IMR-90 (cell line): ENCODE results near the gene SH3RF1. TPM values are rescaled to one million over a fixed set of nuclear protein-coding genes. Genes with fewer than 3 reads are reported as not detected.

ENCODE experiments used
- ATAC-seq: fragments of 200-7000 bp; cut with Tn5 transposase; 2 replicates; pipeline ENCODE4 v1.9.1; 2020; ENCODE audit warnings: low read depth, mild to moderate bottlenecking, moderate library complexity
- BruUV-seq: library from RNA; stranded (reverse); fragments of 400-500 nt; replicated peaks from 2 replicates; lab custom pipeline; 2021; lab: Mats Ljungman, UMichigan
- CTCF ChIA-PET: fragments of 300-600 bp; formaldehyde crosslinking; extraction: SDS; loops from one replicate; lab custom pipeline; 2021; ENCODE audit warnings: antibody characterized with exemption; lab: Yijun Ruan, JAX
- POLR2A ChIA-PET: fragments of 300-600 bp; sonication (Branson Sonifier 250); formaldehyde crosslinking; loops from one replicate; lab custom pipeline; 2022; ENCODE audit warnings: antibody characterized with exemption; ENCODE audit not compliant: unreplicated experiment; lab: Charles Lee
- DNase-seq: peaks from one replicate; pipeline ENCODE4 v3.0.0; 2013
- H2AFZ ChIP-seq: replicated peaks from 2 replicates; pipeline ENCODE3; 2013; ENCODE audit warnings: low read length, mild to moderate bottlenecking; ENCODE audit not compliant: poor library complexity
- H2AK5ac ChIP-seq: 2 replicates; pipeline ENCODE4 v1.6.1; 2013; ENCODE audit warnings: low read depth, low read length, inconsistent platforms
- H2AK9ac ChIP-seq: replicated peaks from 2 replicates; pipeline ENCODE3; 2013; ENCODE audit warnings: mild to moderate bottlenecking, low read depth, low read length, moderate library complexity; ENCODE audit not compliant: poor library complexity
- H2BK120ac ChIP-seq: 2 replicates; pipeline ENCODE4 v1.6.1; 2013; ENCODE audit warnings: low read depth, low read length, inconsistent platforms
- H2BK15ac ChIP-seq: 3 replicates; pipeline ENCODE4 v1.6.1; 2013; ENCODE audit warnings: low read depth, low read length, inconsistent platforms
- H2BK20ac ChIP-seq: 2 replicates; pipeline ENCODE4 v1.6.1; 2013; ENCODE audit warnings: low read depth, mild to moderate bottlenecking, inconsistent platforms, low read length, moderate library complexity
- H2BK5ac ChIP-seq: 2 replicates; pipeline ENCODE4 v1.6.1; 2013; ENCODE audit warnings: mild to moderate bottlenecking, low read depth, low read length, inconsistent platforms; ENCODE audit not compliant: poor library complexity, severe bottlenecking
- H3K14ac ChIP-seq: replicated peaks from 2 replicates; pipeline ENCODE4 v1.6.1; 2013; ENCODE audit warnings: low read depth, low read length, inconsistent platforms
- H3K18ac ChIP-seq: 2 replicates; pipeline ENCODE4 v1.6.1; 2013; ENCODE audit warnings: low read depth, low read length, control low read depth
- H3K23ac ChIP-seq: 2 replicates; pipeline ENCODE4 v1.6.1; 2013; ENCODE audit warnings: low read depth, low read length, inconsistent platforms
- H3K27ac ChIP-seq: 2 replicates; pipeline ENCODE4 v1.5.1; 2013; ENCODE audit warnings: mild to moderate bottlenecking, control low read depth, low read length; ENCODE audit not compliant: insufficient read depth
- H3K27me3 ChIP-seq: 2 replicates; pipeline ENCODE4 v1.6.1; 2013; ENCODE audit warnings: low read length; ENCODE audit not compliant: control insufficient read depth, insufficient read depth
- H3K36me3 ChIP-seq: 2 replicates; pipeline ENCODE4 v1.6.1; 2013; ENCODE audit warnings: low read length, mixed read lengths; ENCODE audit not compliant: control insufficient read depth, insufficient read depth
- H3K4ac ChIP-seq: 2 replicates; pipeline ENCODE4 v1.6.1; 2013; ENCODE audit warnings: low read depth, low read length, inconsistent platforms
- H3K4me1 ChIP-seq: 2 replicates; pipeline ENCODE4 v1.6.1; 2013; ENCODE audit warnings: low read length, mixed read lengths; ENCODE audit not compliant: control insufficient read depth, insufficient read depth
- H3K4me2 ChIP-seq: 2 replicates; pipeline ENCODE4 v1.6.1; 2013; ENCODE audit warnings: low read depth, mild to moderate bottlenecking, control low read depth, low read length, moderate library complexity
- H3K4me3 ChIP-seq: 2 replicates; pipeline ENCODE4 v1.5.1; 2013; ENCODE audit warnings: low read depth, mild to moderate bottlenecking, control low read depth, low read length, moderate library complexity; ENCODE audit not compliant: insufficient read depth
- H3K56ac ChIP-seq: 2 replicates; pipeline ENCODE4 v1.6.1; 2013; ENCODE audit warnings: low read length, inconsistent platforms; ENCODE audit not compliant: insufficient read depth; ENCODE audit errors: extremely low read depth
- H3K79me1 ChIP-seq, 2 experiments: 2 replicates each; pipeline ENCODE4 v1.6.1; 2013; ENCODE audit warnings: low read length in 2 of 2, inconsistent platforms in 1 of 2, low read depth in 1 of 2
- H3K9ac ChIP-seq: 2 replicates; pipeline ENCODE4 v1.6.1; 2013; ENCODE audit warnings: low read depth, low read length, control low read depth
- H3K9me1 ChIP-seq: 2 replicates; pipeline ENCODE4 v1.6.1; 2013; ENCODE audit warnings: low read length, inconsistent platforms; ENCODE audit not compliant: insufficient read depth
- H3K9me3 ChIP-seq: 2 replicates; pipeline ENCODE4 v1.6.1; 2013; ENCODE audit warnings: low read length; ENCODE audit not compliant: control insufficient read depth, insufficient read depth
- H4K20me1 ChIP-seq: 2 replicates; pipeline ENCODE4 v1.6.1; 2013; ENCODE audit warnings: low read length, inconsistent platforms; ENCODE audit not compliant: insufficient read depth
- H4K5ac ChIP-seq: 2 replicates; pipeline ENCODE4 v1.6.1; 2013; ENCODE audit warnings: mild to moderate bottlenecking, low read depth, low read length, control low read depth
- H4K8ac ChIP-seq, 2 experiments: 2 replicates each; pipeline ENCODE4 v1.6.1; 2013; ENCODE audit warnings: low read depth in 2 of 2, low read length in 2 of 2, control low read depth in 1 of 2, inconsistent platforms in 1 of 2
- H4K91ac ChIP-seq: 2 replicates; pipeline ENCODE4 v1.6.1; 2013; ENCODE audit warnings: low read depth, low read length, inconsistent platforms; ENCODE audit not compliant: insufficient read depth
- CTCF ChIP-seq: conservative IDR thresholded peaks from 2 replicates; pipeline ENCODE4 v1.5.1; 2012; ENCODE audit warnings: mild to moderate bottlenecking, low read depth, low read length, improper control_type of control experiment
- ELK1 ChIP-seq: fragments of 150-350 bp; IDR thresholded peaks from 2 replicates; pipeline ENCODE4 v1.6.1; 2016; ENCODE audit warnings: low read depth, mild to moderate bottlenecking, low read length, moderate library complexity, borderline replicate concordance
- MAZ ChIP-seq: IDR thresholded peaks from 2 replicates; pipeline ENCODE4 v1.6.1; 2012; ENCODE audit warnings: low read depth, mild to moderate bottlenecking, low read length, improper control_type of control experiment, moderate library complexity, borderline replicate concordance
- whole genome bisulfite sequencing, 2 experiments: methylation state at CpG; one replicate each; pipeline versions ENCODE4 v1.1.5 to v1.1.7; 2013; ENCODE audit warnings: missing lambda C conversion rate in 2 of 2; ENCODE audit not compliant: insufficient read length in 1 of 2; ENCODE audit errors: extremely low coverage in 2 of 2; 5-methylcytosine and 5-hydroxymethylcytosine counted together
- dilution Hi-C: fragments of 300-500 bp; cut with HindIII; formaldehyde crosslinking; loops from one replicate; pipeline ENCODE4 v1.14.3; 2018; ENCODE audit warnings: low sequenced_read_pairs; ENCODE audit not compliant: unreplicated experiment
- in situ Hi-C: fragments of 300-500 bp; cut with MboI; formaldehyde crosslinking; loops from 3 replicates; pipeline ENCODE4 v1.14.3; 2019; ENCODE audit warnings: low sequenced_read_pairs, inconsistent platforms, mixed read lengths
- intact Hi-C: fragments of 100-400 bp; cut with micrococcal nuclease; formaldehyde crosslinking; loops from 2 replicates; pipeline ENCODE4 v1.10.0; 2022
- polyA plus RNA-seq, 3 experiments: library from polyadenylated mRNA; depleted of rRNA; stranded (reverse); fragments of >200 nt; gene quantifications; 2 replicates each; pipeline ENCODE4 v1.2.3, GENCODE V29; 2012; ENCODE audit warnings: low replicate concordance in 1 of 3
- total RNA-seq: library from RNA; depleted of rRNA; stranded (reverse); fragments of >200 nt; gene quantifications from 2 replicates; pipeline ENCODE4 v1.2.3, GENCODE V29; 2012

The SH3RF1 gene
- total and polyA plus RNA-seq, 2 of the 4 experiments (the other 2 are of a cell fraction), result 22.0 to 29.8 TPM

- dilution Hi-C loops, result no loop called here
Measured at GRCh38 chr4:169121861-169122382, 148.8 kb downstream of the SH3RF1 start.

More at GRCh38 chr4:169121861-169122382, 148.8 kb downstream of the SH3RF1 start:
- Histone ChIP-seq H3K18ac (no peak overlapping the region), H4K5ac (no peak overlapping the region), H3K9me1 (peaks cover 21% of the 10 kb centered on the region), H4K20me1 (peaks cover 3% of the 10 kb centered on the region; the same call in 1 of the 2 replicates), H2BK5ac (peak overlapping the region; percentile 22), H3K4ac (no peak overlapping the region), H2AK9ac (no peak overlapping the region), H4K8ac (no peak overlapping the region), H2BK20ac (no peak overlapping the region), H3K9me3 (no peaks in the 10 kb centered on the region), H4K91ac (no peak overlapping the region), H3K23ac (no peak overlapping the region), H3K4me3 (no peak overlapping the region), H3K4me1 (peaks cover 17% of the 10 kb centered on the region), H3K9ac (no peak overlapping the region), H3K36me3 (peaks cover 18% of the 10 kb centered on the region), H3K56ac (no peak overlapping the region), H3K4me2 (no peak overlapping the region), H3K14ac (no peak overlapping the region), H2AFZ (no peak overlapping the region), H2BK120ac (no peak overlapping the region), H2AK5ac (no peak overlapping the region), H2BK15ac (no peak overlapping the region), H3K27ac (no peak overlapping the region), H3K79me1 (peaks cover 21 to 40% of the 10 kb centered on the region in 2 experiments), H3K27me3 (no peaks in the 10 kb centered on the region)
- 95% methylated on average over 10 of the region's 12 CpGs; no CpG with 5 or more reads in 1 of the 2 experiments for WGBS, 2 experiments
- ChIA-PET POLR2A (no interaction called here), CTCF (interaction anchor here (0.6 kb wide), 1 partner anchor 139 kb away, joined by 3 read pairs; no protein-coding TSS in a partner anchor)
- no TSS peak for BruUV-seq
- intact Hi-C loops, result no loop called here
- DNase-seq (no peak), ATAC-seq (no peak)
- TF ChIP-seq MAZ, result no peak
- TF ChIP-seq CTCF, result no peak
- TF ChIP-seq ELK1, result no peak
- in situ Hi-C loops, result no loop called here
